Stimulated activated naive CD8-positive, alpha-beta T cell treated with anti-CD3 and anti-CD28 coated beads, Interleukin-15, Interleukin-2, amounts not matched to agents 100 ng/mL and 50 ng/mL, for 24 hours (primary cell): ENCODE data around the gene ABCE1.

Source experiments
- H3K27ac Mint-ChIP-seq: one replicate; pipeline ENCODE4 v1.8.0; 2021; ENCODE audit warnings: mild to moderate bottlenecking, mixed read lengths
- H3K27me3 Mint-ChIP-seq: one replicate; pipeline ENCODE4 v1.8.0; 2021; ENCODE audit warnings: mixed read lengths
- H3K36me3 Mint-ChIP-seq: one replicate; pipeline ENCODE4 v1.8.0; 2021; ENCODE audit warnings: low read depth, mixed read lengths
- H3K4me1 Mint-ChIP-seq: one replicate; pipeline ENCODE4 v1.8.0; 2021; ENCODE audit warnings: low read depth, mixed read lengths
- H3K4me3 Mint-ChIP-seq: one replicate; pipeline ENCODE4 v1.8.0; 2021; ENCODE audit warnings: mild to moderate bottlenecking, mixed read lengths
- H3K9me3 Mint-ChIP-seq: one replicate; pipeline ENCODE4 v1.8.0; 2021; ENCODE audit warnings: mixed read lengths

Gene ABCE1

GRCh38 chr4:145097821-145098674 is at the start of gene ABCE1, which contains the start of gene ANAPC10:
Gene ABCE1, plus strand, starts transcription at chr4:145098311. Its CDS starts 6,102 bp downstream, at chr4:145104413.
Gene ANAPC10, minus strand, starts transcription at chr4:145098196. Its CDS starts 2,097 bp downstream, at chr4:145096099.
- Mint-ChIP-seq H3K27me3 (no peaks in the 10 kb centered on the region), H3K9me3 (peaks cover 4% of the 10 kb centered on the region), H3K4me1 (peaks cover 34% of the 10 kb centered on the region), H3K36me3 (peaks cover 43% of the 10 kb centered on the region), H3K4me3 (peak within 1 kb of the TSS; percentile 92), H3K27ac (peak within 1 kb of the TSS; percentile 99)

GRCh38 chr4:145048817-145049216 is 49.3 kb upstream of the ABCE1 start:
- Mint-ChIP-seq H3K9me3 (no peaks in the 10 kb centered on the region), H3K27me3 (no peaks in the 10 kb centered on the region), H3K36me3 (peaks cover 12% of the 10 kb centered on the region), H3K4me1 (peaks cover 19% of the 10 kb centered on the region), H3K27ac (no peak overlapping the region), H3K4me3 (no peak overlapping the region)

- Mint-ChIP-seq H3K9me3 (no peaks in the 10 kb centered on the region), H3K27ac (no peak overlapping the region), H3K27me3 (no peaks in the 10 kb centered on the region), H3K4me3 (no peak overlapping the region), H3K36me3 (peaks cover 12% of the 10 kb centered on the region), H3K4me1 (peaks cover 19% of the 10 kb centered on the region)
Measured at GRCh38 chr4:145049241-145049640, 48.9 kb upstream of the ABCE1 start.

GRCh38 chr4:145055533-145056257 is 42.4 kb upstream of the ABCE1 start:
- no peak overlapping the region for H3K27ac Mint-ChIP-seq

GRCh38 chr4:145056325-145057130 is 41.6 kb upstream of the ABCE1 start:
- Mint-ChIP-seq H3K9me3 (no peaks in the 10 kb centered on the region), H3K27ac (peak overlapping the region; percentile 22), H3K36me3 (peaks cover 8% of the 10 kb centered on the region), H3K4me3 (no peak overlapping the region), H3K4me1 (peaks cover 30% of the 10 kb centered on the region), H3K27me3 (no peaks in the 10 kb centered on the region)

More at GRCh38 chr4:145055533-145056257, 42.4 kb upstream of the ABCE1 start:
- no peaks in the 10 kb centered on the region for H3K27me3 Mint-ChIP-seq
- peaks cover 12% of the 10 kb centered on the region for H3K36me3 Mint-ChIP-seq
- no peaks in the 10 kb centered on the region for H3K9me3 Mint-ChIP-seq
- no peak overlapping the region for H3K4me3 Mint-ChIP-seq
- H3K4me1 Mint-ChIP-seq: peaks cover 30% of the 10 kb centered on the region

- no peak overlapping the region for H3K27ac Mint-ChIP-seq
- H3K4me1 Mint-ChIP-seq: peaks cover 30% of the 10 kb centered on the region
- H3K36me3 Mint-ChIP-seq: peaks cover 12% of the 10 kb centered on the region
- H3K9me3 Mint-ChIP-seq: no peaks in the 10 kb centered on the region
- no peaks in the 10 kb centered on the region for H3K27me3 Mint-ChIP-seq
- no peak overlapping the region for H3K4me3 Mint-ChIP-seq
Measured at GRCh38 chr4:145058256-145058655, 39.9 kb upstream of the ABCE1 start.

- Mint-ChIP-seq H3K27me3 (no peaks in the 10 kb centered on the region), H3K36me3 (peaks cover 11% of the 10 kb centered on the region), H3K4me1 (peaks cover 24% of the 10 kb centered on the region), H3K27ac (no peak overlapping the region), H3K9me3 (no peaks in the 10 kb centered on the region), H3K4me3 (no peak overlapping the region)
Measured at GRCh38 chr4:145061318-145061920, 36.7 kb upstream of the ABCE1 start.

GRCh38 chr4:145066063-145066501 is 32.0 kb upstream of the ABCE1 start:
- Mint-ChIP-seq H3K36me3 (peaks cover 19% of the 10 kb centered on the region), H3K4me1 (peaks cover 8% of the 10 kb centered on the region), H3K9me3 (no peaks in the 10 kb centered on the region), H3K4me3 (no peak overlapping the region), H3K27ac (no peak overlapping the region), H3K27me3 (no peaks in the 10 kb centered on the region)

GRCh38 chr4:145069361-145069760 is 28.8 kb upstream of the ABCE1 start:
- no peaks in the 10 kb centered on the region for H3K9me3 Mint-ChIP-seq
- no peak overlapping the region for H3K27ac Mint-ChIP-seq
- H3K27me3 Mint-ChIP-seq: no peaks in the 10 kb centered on the region
- peaks cover 14% of the 10 kb centered on the region for H3K4me1 Mint-ChIP-seq
- H3K4me3 Mint-ChIP-seq: no peak overlapping the region
- peaks cover 15% of the 10 kb centered on the region for H3K36me3 Mint-ChIP-seq

- Mint-ChIP-seq H3K4me3 (no peak overlapping the region), H3K4me1 (peaks cover 16% of the 10 kb centered on the region), H3K27me3 (no peaks in the 10 kb centered on the region), H3K27ac (no peak overlapping the region), H3K9me3 (peaks cover 3% of the 10 kb centered on the region), H3K36me3 (peaks cover 20% of the 10 kb centered on the region)
Measured at GRCh38 chr4:145071560-145071959, 26.6 kb upstream of the ABCE1 start.

- H3K4me1 Mint-ChIP-seq: peaks cover 26% of the 10 kb centered on the region
- H3K4me3 Mint-ChIP-seq: no peak overlapping the region
- peak overlapping the region; percentile 24 for H3K27ac Mint-ChIP-seq
- no peaks in the 10 kb centered on the region for H3K27me3 Mint-ChIP-seq
- peaks cover 50% of the 10 kb centered on the region for H3K36me3 Mint-ChIP-seq
- H3K9me3 Mint-ChIP-seq: peaks cover 15% of the 10 kb centered on the region
Measured at GRCh38 chr4:145075742-145076468, 22.2 kb upstream of the ABCE1 start.

- H3K27ac Mint-ChIP-seq: peak overlapping the region; percentile 24
- no peak overlapping the region for H3K4me3 Mint-ChIP-seq
- peaks cover 25% of the 10 kb centered on the region for H3K4me1 Mint-ChIP-seq
- H3K36me3 Mint-ChIP-seq: peaks cover 49% of the 10 kb centered on the region
- peaks cover 15% of the 10 kb centered on the region for H3K9me3 Mint-ChIP-seq
- no peaks in the 10 kb centered on the region for H3K27me3 Mint-ChIP-seq
Measured at GRCh38 chr4:145076469-145076855, 21.6 kb upstream of the ABCE1 start.

GRCh38 chr4:145081756-145082155 is 16.4 kb upstream of the ABCE1 start:
- no peak overlapping the region for H3K27ac Mint-ChIP-seq
- H3K9me3 Mint-ChIP-seq: peaks cover 11% of the 10 kb centered on the region
- H3K4me1 Mint-ChIP-seq: peaks cover 19% of the 10 kb centered on the region
- no peak overlapping the region for H3K4me3 Mint-ChIP-seq
- H3K36me3 Mint-ChIP-seq: peaks cover 59% of the 10 kb centered on the region
- H3K27me3 Mint-ChIP-seq: no peaks in the 10 kb centered on the region
